ENCODE data around the gene FRMD1.

FRMD1 gene

DNA sequence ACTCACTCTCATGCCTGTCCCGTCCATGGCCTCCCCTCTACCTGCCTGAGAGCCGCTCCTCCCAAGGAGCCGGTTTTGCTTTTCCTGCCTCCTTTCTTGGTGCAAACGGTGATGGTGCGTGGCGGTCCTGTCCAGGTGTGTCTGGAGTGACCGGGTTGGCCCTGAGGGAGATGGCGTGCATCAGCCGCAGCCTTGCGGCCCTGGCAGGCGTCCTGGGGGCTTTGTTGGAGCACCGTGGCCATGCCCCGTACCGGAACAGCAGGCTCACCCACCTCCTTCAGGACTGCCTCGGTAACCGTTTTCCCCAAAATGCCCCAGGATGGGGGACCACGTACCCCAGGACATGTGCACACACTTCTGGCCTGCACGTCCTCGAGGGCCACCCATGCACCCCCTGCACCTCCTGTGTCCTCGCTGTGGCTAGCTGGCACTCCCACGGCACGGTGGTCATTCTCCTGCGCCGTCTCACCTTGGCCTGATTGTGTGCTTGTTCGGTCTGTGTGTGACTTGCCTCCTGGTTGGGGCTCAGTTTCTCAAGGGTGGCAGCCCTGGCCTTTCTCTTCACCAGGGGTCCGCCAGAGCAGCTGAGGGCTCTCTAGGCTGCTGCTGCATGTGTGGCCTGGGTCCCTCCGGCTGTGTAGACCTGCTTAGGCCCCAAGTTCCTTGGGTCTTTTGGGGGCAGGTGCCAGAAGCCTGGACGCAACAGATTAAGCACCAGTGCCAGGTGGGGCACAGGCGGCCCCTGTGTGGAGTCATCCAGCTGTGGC, 36.4 kb downstream of the FRMD1 start:
- H3K27ac ChIP-seq: no peak overlapping the region
- H3K9ac ChIP-seq (ENCODE audit: insufficient read length): no peak overlapping the region
- peaks cover 16% of the 10 kb centered on the region; the same call in 1 of the 2 replicates for H3K9me3 ChIP-seq (ENCODE audit: low read depth, low read length)
- TF ChIP-seq FOXP2 (optimal IDR thresholded peaks at IDR 0.05; ENCODE audit: control extremely low read depth, extremely low read length, insufficient read depth) (no peak), EZH2 (IDR thresholded peaks at IDR 0.05) (no peak), POLR2AphosphoS5 (IDR thresholded peaks at IDR 0.05; ENCODE audit: borderline replicate concordance, low read depth, low read length) (no peak)
- H3K36me3 ChIP-seq (ENCODE audit: insufficient read depth, low read length): no peaks in the 10 kb centered on the region
- DNase-seq (ENCODE audit: low read depth, low spot score): no peak
- H3K4me3 ChIP-seq: no peak overlapping the region

DNA sequence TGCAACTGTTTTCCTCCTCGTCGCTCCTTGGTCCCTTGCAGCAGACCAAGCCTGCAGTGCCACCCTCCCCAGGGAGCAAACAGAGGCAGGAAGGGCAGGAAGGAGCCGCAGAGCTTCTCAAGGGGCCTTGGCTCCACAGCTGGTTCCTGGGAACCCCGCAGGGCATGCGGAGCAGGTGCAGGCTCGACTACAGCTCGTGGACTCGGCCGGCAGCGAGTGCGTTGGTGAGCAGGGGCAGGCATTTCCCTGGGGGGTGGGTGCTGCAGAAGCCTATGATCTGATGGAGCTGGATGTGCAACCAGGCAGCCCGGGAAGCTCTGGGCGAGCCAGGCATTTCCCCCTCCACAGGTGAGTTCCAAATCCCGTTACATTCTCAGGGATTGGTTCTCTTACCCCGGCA, 37.1 kb downstream of the FRMD1 start:
- H3K36me3 ChIP-seq (ENCODE audit: insufficient read depth, low read length): no peaks in the 10 kb centered on the region
- DNase-seq (ENCODE audit: low read depth, low spot score): no peak
- H3K9me3 ChIP-seq (ENCODE audit: low read depth, low read length): peaks cover 16% of the 10 kb centered on the region; the same call in 1 of the 2 replicates
- H3K4me3 ChIP-seq: no peak overlapping the region
- no peak overlapping the region for H3K27ac ChIP-seq
- no peak overlapping the region for H3K9ac ChIP-seq (ENCODE audit: insufficient read length)
- no peak for TF ChIP-seq POLR2AphosphoS5 (IDR thresholded peaks at IDR 0.05; ENCODE audit: borderline replicate concordance, low read depth, low read length)
- TF ChIP-seq FOXP2 (optimal IDR thresholded peaks at IDR 0.05; ENCODE audit: control extremely low read depth, extremely low read length, insufficient read depth): no peak

GRCh38 chr6:168040856-168041496, 38.0 kb downstream of the FRMD1 start:
- DNase-seq (ENCODE audit: low read depth, low spot score): no peak
- Histone ChIP-seq H3K4me3 (no peak overlapping the region), H3K9ac (ENCODE audit: insufficient read length) (no peak overlapping the region), H3K27ac (no peak overlapping the region), H3K36me3 (ENCODE audit: insufficient read depth, low read length) (no peaks in the 10 kb centered on the region), H3K9me3 (ENCODE audit: low read depth, low read length) (peaks cover 16% of the 10 kb centered on the region; the same call in 1 of the 2 replicates)
- TF ChIP-seq FOXP2 (optimal IDR thresholded peaks at IDR 0.05; ENCODE audit: control extremely low read depth, extremely low read length, insufficient read depth) (no peak), POLR2AphosphoS5 (IDR thresholded peaks at IDR 0.05; ENCODE audit: borderline replicate concordance, low read depth, low read length) (no peak), EZH2 (IDR thresholded peaks at IDR 0.05) (no peak)

DNA sequence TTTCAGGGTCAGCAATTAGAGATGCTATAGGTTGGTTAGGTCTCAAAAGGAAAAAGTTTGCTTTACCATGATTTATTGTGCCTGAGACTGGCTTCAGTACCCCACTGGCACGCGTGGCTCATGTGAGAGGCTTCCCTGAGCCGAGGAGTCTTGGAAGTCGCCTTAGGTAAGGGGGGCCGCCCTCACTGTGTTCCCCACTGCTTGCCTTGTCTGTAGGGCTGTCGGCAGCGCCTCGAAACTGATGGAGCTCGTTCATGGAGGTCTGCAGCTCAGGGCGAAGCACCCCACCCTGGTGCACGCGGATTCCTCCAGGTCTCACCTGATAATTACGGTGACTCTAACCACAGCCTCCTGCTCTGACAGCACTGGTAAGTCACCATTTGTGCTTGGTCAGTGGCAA, 39.2 kb downstream of the FRMD1 start:
- H3K27ac ChIP-seq: no peak overlapping the region
- H3K36me3 ChIP-seq (ENCODE audit: insufficient read depth, low read length): no peaks in the 10 kb centered on the region
- peaks cover 16% of the 10 kb centered on the region; the same call in 1 of the 2 replicates for H3K9me3 ChIP-seq (ENCODE audit: low read depth, low read length)
- H3K9ac ChIP-seq (ENCODE audit: insufficient read length): no peak overlapping the region
- no peak for TF ChIP-seq POLR2AphosphoS5 (IDR thresholded peaks at IDR 0.05; ENCODE audit: borderline replicate concordance, low read depth, low read length)
- H3K4me3 ChIP-seq: no peak overlapping the region
- no peak for DNase-seq (ENCODE audit: low read depth, low spot score)

- TF ChIP-seq POLR2AphosphoS5 (IDR thresholded peaks at IDR 0.05; ENCODE audit: borderline replicate concordance, low read depth, low read length) (no peak), FOXP2 (optimal IDR thresholded peaks at IDR 0.05; ENCODE audit: control extremely low read depth, extremely low read length, insufficient read depth) (no peak), EZH2 (IDR thresholded peaks at IDR 0.05) (no peak)
- Histone ChIP-seq H3K27ac (no peak overlapping the region), H3K9ac (ENCODE audit: insufficient read length) (no peak overlapping the region), H3K4me3 (no peak overlapping the region), H3K36me3 (ENCODE audit: insufficient read depth, low read length) (no peaks in the 10 kb centered on the region), H3K9me3 (ENCODE audit: low read depth, low read length) (peaks cover 16% of the 10 kb centered on the region; the same call in 1 of the 2 replicates)
- no peak for DNase-seq (ENCODE audit: low read depth, low spot score)
Measured at GRCh38 chr6:168039301-168039700, 39.7 kb downstream of the FRMD1 start.

- DNase-seq (ENCODE audit: low read depth, low spot score): no peak
- Histone ChIP-seq H3K4me3 (no peak overlapping the region), H3K9me3 (ENCODE audit: low read depth, low read length) (peaks cover 16% of the 10 kb centered on the region; the same call in 1 of the 2 replicates), H3K9ac (ENCODE audit: insufficient read length) (no peak overlapping the region), H3K27ac (no peak overlapping the region), H3K36me3 (ENCODE audit: insufficient read depth, low read length) (no peaks in the 10 kb centered on the region)
- TF ChIP-seq POLR2AphosphoS5 (IDR thresholded peaks at IDR 0.05; ENCODE audit: borderline replicate concordance, low read depth, low read length): no peak
- no peak for TF ChIP-seq EZH2 (IDR thresholded peaks at IDR 0.05)
- no peak for TF ChIP-seq FOXP2 (optimal IDR thresholded peaks at IDR 0.05; ENCODE audit: control extremely low read depth, extremely low read length, insufficient read depth)
Measured at GRCh38 chr6:168038576-168039140, 40.4 kb downstream of the FRMD1 start.

DNA sequence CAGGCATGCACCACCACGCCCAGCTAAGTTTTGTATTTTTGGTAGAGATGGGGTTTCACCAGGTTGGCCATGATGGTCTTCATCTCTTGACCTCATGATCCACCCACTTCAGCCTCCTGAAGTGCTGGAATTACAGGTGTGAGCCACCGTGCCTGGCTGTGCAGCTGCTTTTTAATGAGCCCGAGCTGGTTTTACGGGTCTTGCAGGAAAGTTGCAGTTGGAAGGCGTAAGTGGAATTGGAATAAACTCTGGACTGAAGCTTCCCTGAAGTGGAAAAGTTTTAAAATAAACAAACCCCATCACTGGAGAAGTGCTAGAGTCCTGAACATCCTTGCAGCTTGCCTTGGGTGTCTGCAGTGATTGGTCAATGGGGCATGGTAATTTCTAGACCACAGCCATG, 41.2 kb downstream of the FRMD1 start:
- no peak for DNase-seq (ENCODE audit: low read depth, low spot score)
- TF ChIP-seq POLR2AphosphoS5 (IDR thresholded peaks at IDR 0.05; ENCODE audit: borderline replicate concordance, low read depth, low read length) (no peak), FOXP2 (optimal IDR thresholded peaks at IDR 0.05; ENCODE audit: control extremely low read depth, extremely low read length, insufficient read depth) (no peak), EZH2 (IDR thresholded peaks at IDR 0.05) (no peak)
- Histone ChIP-seq H3K9ac (ENCODE audit: insufficient read length) (no peak overlapping the region), H3K36me3 (ENCODE audit: insufficient read depth, low read length) (no peaks in the 10 kb centered on the region), H3K4me3 (no peak overlapping the region), H3K27ac (no peak overlapping the region), H3K9me3 (ENCODE audit: low read depth, low read length) (peaks cover 16% of the 10 kb centered on the region; the same call in 1 of the 2 replicates)

GRCh38 chr6:168037242-168037641, 41.8 kb downstream of the FRMD1 start:
- no peak overlapping the region for H3K9ac ChIP-seq (ENCODE audit: insufficient read length)
- peaks cover 16% of the 10 kb centered on the region; the same call in 1 of the 2 replicates for H3K9me3 ChIP-seq (ENCODE audit: low read depth, low read length)
- TF ChIP-seq EZH2 (IDR thresholded peaks at IDR 0.05) (no peak), FOXP2 (optimal IDR thresholded peaks at IDR 0.05; ENCODE audit: control extremely low read depth, extremely low read length, insufficient read depth) (no peak), POLR2AphosphoS5 (IDR thresholded peaks at IDR 0.05; ENCODE audit: borderline replicate concordance, low read depth, low read length) (no peak)
- no peak for DNase-seq (ENCODE audit: low read depth, low spot score)
- no peak overlapping the region for H3K27ac ChIP-seq
- H3K36me3 ChIP-seq (ENCODE audit: insufficient read depth, low read length): no peaks in the 10 kb centered on the region
- no peak overlapping the region for H3K4me3 ChIP-seq
